GM19043 (cell line): ENCODE data around the gene LRBA.
"Not testable (repeated sequence)": the region's sequence is repeated elsewhere in the genome, so short reads cannot be mapped to it uniquely, and the experiment has no call there.

Source experiments
- ATAC-seq: cut with Tn5 transposase; IDR thresholded peaks from one replicate; pipeline ENCODE4 v1.9.1; 2021; ENCODE audit warnings: low read depth; ENCODE audit not compliant: unreplicated experiment

LRBA gene

DNA sequence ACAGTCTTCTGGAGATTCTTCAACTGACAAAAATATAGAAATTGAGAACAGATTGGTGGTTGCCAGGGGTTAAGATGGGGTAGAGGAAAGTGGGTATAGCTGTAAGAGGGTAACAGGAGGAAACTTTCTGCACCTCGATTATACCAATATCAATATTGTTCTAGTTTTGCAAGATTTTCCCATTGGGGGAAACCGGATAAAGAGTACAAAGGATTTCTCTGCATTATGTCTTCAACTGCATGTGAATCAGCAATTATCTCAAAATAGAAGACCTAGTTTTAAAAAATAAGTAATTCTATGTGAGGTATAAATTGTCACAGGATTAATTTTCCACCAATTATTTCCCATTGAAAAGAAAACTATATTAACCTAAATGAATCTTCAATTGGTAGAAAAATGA, 65.7 kb downstream of the LRBA start:
- ATAC-seq: no peak

DNA sequence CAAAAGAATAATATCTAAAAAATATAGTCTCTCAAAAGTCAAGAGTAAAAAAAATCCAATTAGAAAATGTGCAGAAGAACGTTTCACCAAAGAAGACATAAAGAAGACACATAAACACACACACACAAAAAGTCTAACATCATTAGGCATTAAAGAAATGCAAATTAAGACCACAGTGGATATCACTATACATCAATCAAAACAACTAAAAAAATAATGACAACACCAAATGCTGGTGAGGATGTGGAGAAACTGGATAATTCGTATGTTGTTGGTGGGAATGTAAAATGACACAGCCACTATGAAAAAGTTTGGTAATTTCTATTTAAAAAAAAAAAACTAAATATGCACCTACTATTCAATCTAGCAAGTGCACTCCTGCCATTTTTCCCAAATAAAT, 66.4 kb downstream of the LRBA start:
- no peak for ATAC-seq

DNA sequence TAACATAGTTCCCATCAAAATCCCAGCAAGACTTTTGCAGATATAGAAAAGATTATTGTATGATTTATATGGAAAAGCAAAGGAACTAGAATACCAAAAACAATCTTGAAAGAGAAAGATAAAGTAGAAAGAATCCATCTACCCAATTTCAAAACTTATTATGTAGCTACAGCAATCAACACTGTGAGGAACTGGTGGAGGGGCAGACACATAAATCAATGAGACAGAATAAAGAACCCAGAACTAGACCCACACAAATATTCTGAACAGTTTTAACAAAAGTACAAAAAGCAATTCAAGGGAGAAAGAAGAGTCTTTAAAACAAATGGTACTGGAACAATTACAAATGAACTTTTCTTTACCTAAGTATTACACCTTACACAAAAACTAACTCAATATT, 67.0 kb downstream of the LRBA start:
- no peak for ATAC-seq

GRCh38 chr4:150944660-150945059, 70.4 kb downstream of the LRBA start:
- no peak for ATAC-seq

- no peak for ATAC-seq
Measured at GRCh38 chr4:150943818-150944217, 71.3 kb downstream of the LRBA start.

DNA sequence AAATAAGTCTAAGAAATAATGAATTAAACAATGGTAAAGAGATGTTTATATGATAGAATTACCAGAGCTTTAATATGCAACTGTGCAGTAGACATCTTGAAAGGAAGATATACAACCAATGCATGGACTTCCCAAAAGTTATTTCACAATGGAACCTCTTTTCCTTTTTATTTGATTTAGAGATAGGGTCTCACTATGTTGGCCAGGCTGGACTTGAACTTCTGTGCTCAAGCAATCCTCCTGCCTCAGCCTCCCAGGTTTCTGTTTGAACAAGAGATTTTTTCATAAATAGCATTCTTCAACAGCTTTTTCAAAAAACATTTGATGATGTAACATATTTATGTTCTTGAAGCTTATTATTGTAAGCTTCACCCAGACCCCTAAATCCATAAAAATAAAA, 72.0 kb downstream of the LRBA start:
- ATAC-seq: no peak

- ATAC-seq: no peak
Measured at GRCh38 chr4:150942539-150942938, 72.5 kb downstream of the LRBA start.

DNA sequence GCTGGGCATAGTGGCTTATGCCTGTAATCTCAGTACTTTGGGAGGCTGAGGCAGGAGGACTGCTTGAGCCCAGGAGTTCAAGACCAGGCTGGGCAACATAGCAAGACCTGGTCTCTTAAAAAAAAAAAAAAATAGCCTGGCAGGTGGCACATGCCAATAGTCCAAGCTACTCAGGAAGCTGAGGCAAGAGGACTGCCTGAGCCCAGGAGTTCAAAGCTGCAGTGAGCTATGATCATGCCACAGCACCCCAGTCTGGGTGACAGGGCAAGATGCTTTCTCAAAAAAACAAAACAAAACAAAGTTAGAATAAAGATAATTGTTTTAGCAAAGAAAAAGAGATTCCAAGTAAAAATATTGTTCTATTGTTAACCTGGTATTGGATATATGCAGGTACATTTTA, 75.0 kb downstream of the LRBA start:
- no peak for ATAC-seq

GRCh38 chr4:150939530-150939929, 75.6 kb downstream of the LRBA start:
- ATAC-seq: no peak

GRCh38 chr4:150938873-150939499, 76.1 kb downstream of the LRBA start:
- ATAC-seq: no peak

- no peak for ATAC-seq
Measured at GRCh38 chr4:150938417-150938816, 76.7 kb downstream of the LRBA start.

DNA sequence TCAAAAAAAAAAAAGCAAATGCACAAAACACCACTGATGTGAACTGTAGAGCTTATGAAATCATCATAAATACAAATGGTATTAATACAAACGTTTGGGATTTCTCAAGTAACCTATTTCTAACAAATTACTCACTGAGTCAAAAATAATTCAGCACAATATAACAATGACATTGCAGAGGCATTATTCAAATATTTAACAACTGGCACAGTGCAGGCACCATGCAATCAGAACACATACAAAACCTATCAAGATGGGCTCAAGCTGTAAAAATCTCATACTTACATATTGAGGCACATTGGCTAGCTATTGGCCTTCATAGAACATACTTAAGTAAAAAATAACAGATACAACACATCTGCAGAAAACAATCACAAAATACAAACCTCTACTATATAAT, 81.1 kb downstream of the LRBA start:
- ATAC-seq: no peak

DNA sequence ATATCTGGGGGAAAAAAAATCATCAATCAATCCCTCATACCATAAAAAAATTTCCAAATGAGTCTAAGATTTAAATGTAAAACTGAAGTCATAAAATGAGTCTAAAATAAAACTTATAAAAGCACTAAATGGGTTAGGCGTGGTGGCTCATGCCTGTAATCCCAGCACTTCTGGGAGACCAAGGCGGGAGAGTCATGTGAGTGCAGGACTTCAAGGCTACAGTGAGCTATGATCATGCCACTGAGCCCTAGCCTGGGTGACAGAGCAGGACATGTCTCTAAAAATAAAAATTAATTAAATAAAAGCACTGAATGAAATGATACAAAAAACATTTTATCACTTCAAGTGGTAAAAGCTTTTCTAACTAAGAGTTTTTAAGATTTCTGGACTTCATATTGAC, 83.3 kb downstream of the LRBA start:
- ATAC-seq: no peak

DNA sequence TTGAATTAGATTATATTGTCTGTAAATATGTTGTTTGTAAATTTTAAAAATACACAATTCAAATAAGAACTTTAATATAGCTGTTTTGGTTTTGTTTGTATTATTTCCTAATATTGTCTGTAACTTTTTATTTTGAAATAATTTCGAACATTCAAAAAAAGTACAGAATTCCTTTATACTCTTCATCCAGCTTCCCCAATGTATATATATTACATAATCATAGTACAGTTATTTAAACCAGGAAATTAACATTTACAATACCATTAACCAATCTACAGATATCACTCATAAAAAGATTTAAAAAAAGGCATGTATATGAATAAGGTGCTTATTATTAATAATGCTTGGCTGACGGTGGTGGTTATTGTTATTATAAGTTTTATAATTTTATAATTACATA, 84.1 kb downstream of the LRBA start:
- ATAC-seq: no peak

GRCh38 chr4:150923945-150924344, 91.1 kb downstream of the LRBA start:
- ATAC-seq: no peak

DNA sequence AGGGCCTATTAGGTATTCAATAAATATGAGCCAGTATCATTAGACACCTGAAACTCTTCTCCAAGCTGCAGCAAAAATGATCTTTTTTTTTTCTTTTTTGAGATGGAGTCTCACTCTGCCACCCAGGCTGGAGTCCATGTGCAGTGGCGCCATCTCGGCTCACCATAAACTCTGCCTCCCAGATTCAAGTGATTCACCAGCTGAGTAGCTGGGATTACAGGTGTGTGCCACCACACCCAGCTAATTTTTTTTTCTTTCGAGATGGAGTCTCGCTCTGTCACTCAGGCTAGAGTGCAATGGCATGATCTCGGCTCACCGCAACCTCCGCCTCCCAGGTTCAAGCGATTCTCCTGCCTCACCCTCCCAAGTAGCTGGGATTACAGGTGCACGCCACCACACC, 93.6 kb downstream of the LRBA start:
- ATAC-seq: not testable (repeated sequence)

DNA sequence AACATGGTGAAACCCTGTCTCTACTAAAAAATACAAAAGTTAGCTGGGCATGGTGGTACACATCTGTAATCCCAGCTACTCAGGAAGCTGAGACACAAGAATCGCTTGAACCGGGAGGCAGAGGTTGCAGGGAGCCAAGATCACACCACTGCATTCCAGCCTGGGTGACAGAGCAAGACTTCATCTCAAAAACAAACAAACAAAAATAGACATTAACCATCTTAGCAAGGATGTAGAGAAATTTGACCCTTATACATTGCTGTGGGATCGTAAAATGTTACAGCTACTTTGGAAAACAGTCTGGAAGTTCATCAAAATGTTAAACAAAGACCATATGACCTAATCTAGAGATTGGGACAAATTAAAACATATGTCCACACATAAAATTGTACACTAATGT, 96.5 kb downstream of the LRBA start:
- ATAC-seq: not testable (repeated sequence)

GRCh38 chr4:150911326-150911725, 103.8 kb downstream of the LRBA start:
- ATAC-seq: no peak

- no peak for ATAC-seq
Measured at GRCh38 chr4:150909116-150909515, 106.0 kb downstream of the LRBA start.

DNA sequence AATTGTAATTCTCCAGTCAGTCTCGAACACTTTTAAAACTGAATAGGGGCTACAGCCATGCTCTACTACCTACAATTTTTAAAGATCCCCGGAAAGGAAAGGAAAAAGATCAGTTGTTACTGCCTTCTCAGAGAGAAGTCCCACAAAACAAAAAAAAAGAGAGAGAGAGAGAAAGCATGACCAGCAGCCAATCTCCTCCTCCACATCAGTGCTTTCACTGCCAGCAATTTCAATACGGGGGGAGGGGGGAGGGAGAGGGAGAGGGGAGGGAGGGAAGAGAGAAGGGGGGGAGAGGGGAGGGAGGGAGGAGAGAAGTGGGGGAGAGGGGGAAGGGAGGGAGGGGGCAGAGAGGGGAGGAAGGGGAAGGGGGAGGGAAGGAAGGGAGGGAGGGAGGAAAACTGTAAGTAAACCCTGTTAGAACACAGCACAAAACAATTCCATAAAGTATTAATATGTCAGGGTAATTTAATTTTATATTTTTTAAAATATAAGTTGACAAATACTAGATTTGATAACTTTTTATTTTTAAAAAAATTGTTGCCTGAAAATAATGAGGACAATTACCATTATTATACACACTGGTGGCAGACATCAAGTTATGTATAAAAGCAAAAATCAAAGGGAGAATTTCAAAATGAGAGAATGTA, 108.0 kb downstream of the LRBA start:
- ATAC-seq: no peak

GRCh38 chr4:150904671-150905070, 110.4 kb downstream of the LRBA start:
- no peak for ATAC-seq

DNA sequence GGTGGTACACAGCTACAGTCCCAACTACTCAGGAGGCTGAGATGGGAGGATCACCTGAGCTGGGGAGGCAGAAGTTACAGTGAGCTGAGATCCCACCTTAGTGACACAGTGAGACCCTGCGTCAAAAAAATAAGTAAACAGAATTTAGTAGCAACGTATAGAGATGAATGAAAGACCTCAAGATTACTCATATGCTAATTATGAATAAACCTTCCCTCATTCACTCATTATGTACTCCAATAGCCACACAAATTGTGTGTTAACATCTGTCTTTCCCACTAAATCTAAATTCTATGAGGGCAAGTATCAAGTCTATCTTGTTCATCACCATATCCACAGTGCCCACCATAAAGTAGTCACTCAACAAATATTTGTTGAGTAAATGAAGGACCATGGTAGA, 111.5 kb downstream of the LRBA start:
- no peak for ATAC-seq

DNA sequence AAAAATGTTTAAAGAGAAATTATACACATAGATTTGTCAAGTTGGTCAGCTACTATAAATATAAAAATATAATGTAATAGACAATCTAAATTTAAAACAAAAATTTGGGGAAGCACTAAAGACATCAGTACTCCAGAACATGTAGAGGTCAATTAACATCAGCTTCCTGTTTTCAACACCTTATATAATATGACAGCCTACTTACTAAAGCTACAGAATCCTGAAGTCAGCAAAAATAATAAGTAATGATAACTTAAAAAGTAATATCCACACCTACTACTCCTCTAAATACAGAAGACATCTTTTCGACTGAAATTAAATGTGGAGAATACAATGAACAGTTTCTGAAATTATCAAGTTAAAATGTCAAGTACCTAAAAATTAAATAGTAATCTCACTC, 118.6 kb downstream of the LRBA start:
- ATAC-seq: no peak
